Endothelial cell of umbilical vein (primary cell): ENCODE data around the gene DIDO1. TPM values are rescaled to one million over a fixed set of nuclear protein-coding genes. Genes with fewer than 3 reads are reported as not detected.

Experiments
- BruUV-seq: library from RNA; stranded (reverse); fragments of 400-500 nt; replicated peaks from 2 replicates; lab custom pipeline; 2021; lab: Mats Ljungman, UMichigan
- CTCF ChIA-PET: fragments of 300-600, 350-600 bp; sonication (Branson Sonifier 250); formaldehyde crosslinking; loops from one replicate; lab custom pipeline; 2021; ENCODE audit warnings: antibody characterized with exemption, inconsistent platforms; lab: Charles Lee
- POLR2A ChIA-PET: fragments of 300-600, 350-600 bp; sonication (Branson Sonifier 250); formaldehyde crosslinking; loops from one replicate; lab custom pipeline; 2021; ENCODE audit warnings: antibody characterized with exemption, inconsistent platforms; lab: Charles Lee
- DNase-seq: peaks from one replicate; pipeline ENCODE4 v3.0.0-alpha.2; 2011; ENCODE audit warnings: low read depth, low spot score
- FAIRE-seq: peaks from 2 replicates; lab custom pipeline; 2011; peaks lifted over from hg19 to GRCh38; lab: Jason Lieb, UNC
- H2AFZ ChIP-seq: 2 replicates; pipeline ENCODE4 v1.6.0; 2012; ENCODE audit warnings: low read depth, low read length, control low read depth, inconsistent platforms
- H3K27ac ChIP-seq: 2 replicates; pipeline ENCODE4 v1.5.1; 2011; ENCODE audit warnings: low read depth, mild to moderate bottlenecking, control low read depth, low read length, moderate library complexity; ENCODE audit not compliant: insufficient read depth
- H3K27me3 ChIP-seq, 2 experiments: 2 replicates each; pipeline versions ENCODE4 v1.6.0 to v1.6.1; 2011; ENCODE audit warnings: low read length in 2 of 2, mixed read lengths in 1 of 2; ENCODE audit not compliant: control insufficient read depth in 2 of 2, insufficient read depth in 2 of 2
- H3K36me3 ChIP-seq, 2 experiments: 2 replicates in 1 of 2; 3 replicates in 1 of 2; pipeline ENCODE4 v1.5.1; 2011; ENCODE audit warnings: low read length in 2 of 2, mild to moderate bottlenecking in 1 of 2, moderate library complexity in 1 of 2; ENCODE audit not compliant: control insufficient read depth in 2 of 2, insufficient read depth in 2 of 2; ENCODE audit errors: extremely low read depth in 1 of 2
- H3K4me1 ChIP-seq: 3 replicates; pipeline ENCODE4 v1.5.1; 2011; ENCODE audit warnings: mild to moderate bottlenecking, low read length; ENCODE audit not compliant: control insufficient read depth, insufficient read depth; ENCODE audit errors: extremely low read depth
- H3K4me2 ChIP-seq: 2 replicates; pipeline ENCODE4 v1.6.1; 2011; ENCODE audit warnings: low read length, control low read depth, mixed read lengths; ENCODE audit not compliant: insufficient read depth
- H3K4me3 ChIP-seq, 3 experiments: fragments of 200-600 bp in 1 of 3; sonication (generic), shearing (Covaris generic) in 1 of 3; replicated peaks in 1 of 3; 2 replicates each; pipeline ENCODE4 v1.5.1; 2011 to 2016; ENCODE audit warnings: control low read depth in 3 of 3, low read length in 3 of 3, mild to moderate bottlenecking in 2 of 3, inconsistent platforms in 1 of 3, low read depth in 1 of 3, moderate library complexity in 1 of 3; ENCODE audit not compliant: insufficient read depth in 1 of 3
- H3K79me2 ChIP-seq: 2 replicates; pipeline ENCODE4 v1.6.0; 2012; ENCODE audit warnings: low read length, inconsistent platforms; ENCODE audit not compliant: control insufficient read depth, insufficient read depth
- H3K9ac ChIP-seq: replicated peaks from 2 replicates; pipeline ENCODE3; 2011; ENCODE audit warnings: low read length, control low read depth; ENCODE audit not compliant: insufficient read depth; ENCODE audit errors: extremely low read depth
- H3K9me1 ChIP-seq: replicated peaks from 3 replicates; pipeline ENCODE4 v1.6.0; 2011; ENCODE audit warnings: mild to moderate bottlenecking, low read length; ENCODE audit not compliant: control insufficient read depth, insufficient read depth; ENCODE audit errors: extremely low read depth
- H3K9me3 ChIP-seq: replicated peaks from 2 replicates; pipeline ENCODE4 v1.5.1; 2012; ENCODE audit warnings: low read length, inconsistent platforms; ENCODE audit not compliant: control insufficient read depth, insufficient read depth
- H4K20me1 ChIP-seq: replicated peaks from 2 replicates; pipeline ENCODE3; 2011; ENCODE audit warnings: mild to moderate bottlenecking, low read length; ENCODE audit not compliant: control insufficient read depth, insufficient read depth; ENCODE audit errors: extremely low read depth
- CTCF ChIP-seq, 2 donors: IDR thresholded peaks; 1 replicate in 1 of 2; 2 replicates in 1 of 2; pipeline ENCODE4 v1.5.1; 2011; ENCODE audit warnings: low read length in 2 of 2, mild to moderate bottlenecking in 2 of 2, moderate library complexity in 2 of 2, control low read depth in 1 of 2, inconsistent platforms in 1 of 2, low read depth in 1 of 2; ENCODE audit not compliant: insufficient read depth in 1 of 2; ENCODE audit errors: extremely low read depth in 1 of 2
- EZH2 ChIP-seq: IDR thresholded peaks from 2 replicates; pipeline ENCODE4 v1.6.1; 2012; ENCODE audit warnings: borderline replicate concordance, low read depth, mild to moderate bottlenecking, moderate library complexity, low read length, inconsistent platforms; ENCODE audit not compliant: severe bottlenecking
- FOS ChIP-seq: IDR thresholded peaks from 2 replicates; pipeline ENCODE4 v1.6.1; 2011; ENCODE audit warnings: mild to moderate bottlenecking, low read length, moderate library complexity, borderline replicate concordance; ENCODE audit not compliant: insufficient read depth
- GATA2 ChIP-seq: IDR thresholded peaks from 2 replicates; pipeline ENCODE4 v1.7.0; 2011; ENCODE audit warnings: low read depth, mild to moderate bottlenecking, moderate library complexity, mixed read lengths, low read length; ENCODE audit not compliant: insufficient read length, insufficient read depth
- JUN ChIP-seq: IDR thresholded peaks from 2 replicates; pipeline ENCODE4 v1.6.1; 2011; ENCODE audit warnings: borderline replicate concordance, low read depth; ENCODE audit not compliant: insufficient read length, insufficient read depth
- MAX ChIP-seq: IDR thresholded peaks from 2 replicates; pipeline ENCODE4 v1.6.1; 2011; ENCODE audit not compliant: insufficient read depth, insufficient read length
- MYC ChIP-seq: IDR thresholded peaks from one replicate; pipeline ENCODE4 v1.6.1; 2011; ENCODE audit warnings: mild to moderate bottlenecking, low read depth, low read length
- POLR2A ChIP-seq: IDR thresholded peaks from 2 replicates; pipeline ENCODE4 v1.6.1; 2012; ENCODE audit warnings: low read depth, mild to moderate bottlenecking, control low read depth, low read length
- POLR2AphosphoS5 ChIP-seq: IDR thresholded peaks from 2 replicates; pipeline ENCODE4 v1.6.1; 2012; ENCODE audit warnings: low read depth, mild to moderate bottlenecking, control low read depth, low read length, moderate library complexity; ENCODE audit not compliant: insufficient read depth
- dilution Hi-C: fragments of 300-500 bp; cut with MboI; formaldehyde crosslinking; loops from one replicate; pipeline ENCODE4 v1.15.0; 2019; ENCODE audit warnings: low sequenced_read_pairs; ENCODE audit not compliant: extremely low pct_ligation_motif_present
- intact Hi-C: fragments of 100-400 bp; cut with micrococcal nuclease; formaldehyde crosslinking; loops from one replicate; pipeline ENCODE4 v1.10.0; 2022
- polyA plus RNA-seq, 4 experiments: library from polyadenylated mRNA; depleted of rRNA in 3 of 4; stranded (reverse) in 3 of 4; unstranded in 1 of 4; fragments of >200 nt; gene quantifications; 2 replicates each; pipeline versions ENCODE4 v1.2.1 to v1.2.3, GENCODE V29; 2011 to 2012; ENCODE audit warnings: missing spikeins in 1 of 4
- total RNA-seq: library from RNA; stranded (reverse); gene quantifications from 2 replicates; pipeline ENCODE4 v1.2.3, GENCODE V29; 2021

The DIDO1 gene
- total and polyA plus RNA-seq, 2 donors (not counting 3 experiments of a cell fraction or from before 2014, with no cell fraction given): 22.1 to 51.2 TPM

DNA sequence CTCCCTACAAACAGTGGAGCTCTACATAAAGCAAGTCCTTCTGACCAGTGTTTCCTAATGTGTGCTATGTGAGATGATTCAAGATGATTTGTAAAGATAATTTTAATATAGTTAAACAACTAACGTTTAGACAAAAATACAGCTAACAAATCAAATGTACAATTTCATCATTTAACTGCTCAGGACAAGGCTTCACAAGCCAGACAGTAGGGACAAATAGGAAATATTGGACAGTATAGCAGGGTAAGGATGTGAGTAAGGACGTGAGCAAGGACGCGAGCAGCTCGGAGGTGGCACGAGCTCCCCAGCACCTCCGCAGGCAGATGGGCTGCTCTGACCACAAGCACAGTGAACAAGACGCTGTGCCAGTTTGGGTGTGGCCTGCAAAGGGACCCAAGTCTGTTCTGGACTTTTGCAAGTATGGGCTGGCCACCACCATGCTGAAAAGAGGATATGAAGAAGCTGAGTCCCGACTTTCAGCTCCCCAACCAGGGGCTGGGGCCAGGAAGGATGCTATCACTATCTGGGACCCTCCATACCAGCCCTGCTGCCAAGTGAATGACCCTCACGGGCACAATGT lies 14.5 kb downstream of the DIDO1 start:
- Histone ChIP-seq H3K27ac (no peak overlapping the region), H3K4me3 (no peak overlapping the region), H3K27me3 (no peaks in the 10 kb centered on the region), H2AFZ (no peak overlapping the region), H3K4me2 (no peak overlapping the region), H3K36me3 (peaks cover 23 to 43% of the 10 kb centered on the region in 2 experiments), H3K4me1 (no peaks in the 10 kb centered on the region), H3K9ac (no peak overlapping the region), H3K9me3 (no peaks in the 10 kb centered on the region), H3K79me2 (peaks cover 91% of the 10 kb centered on the region), H3K9me1 (no peaks in the 10 kb centered on the region), H4K20me1 (peaks cover 4% of the 10 kb centered on the region)
- intact Hi-C loops (no loop called here), dilution Hi-C loops (no loop called here)
- no peak for DNase-seq
- ChIA-PET CTCF (interaction anchor here (1.2 to 1.5 kb wide), 5 partner anchors 9 to 42 kb away, joined by 3 to 8 read pairs (median 4); no protein-coding TSS in a partner anchor), POLR2A (no interaction called here)
- TF ChIP-seq CTCF (IDR thresholded peaks at IDR 0.05; ENCODE audit: extremely low read depth in 1 of 2, insufficient read depth in 1 of 2, low read depth in 1 of 2, low read length in 2 of 2) (no peak), MAX (no peak), JUN (no peak), GATA2 (no peak), MYC (no peak), POLR2AphosphoS5 (no peak), EZH2 (no peak), POLR2A (no peak), FOS (no peak)
- no peak for FAIRE-seq
- BruUV-seq: no TSS peak
